H1 (cell line): ENCODE measurements around the gene GRAMD4. TPM values are rescaled to one million over a fixed set of nuclear protein-coding genes. Genes with fewer than 3 reads are reported as not detected.

Experiments
- CTCF ChIA-PET: fragments of 300-600 bp; sonication (Branson Sonifier 250); formaldehyde crosslinking; loops from one replicate; lab custom pipeline; 2021; ENCODE audit not compliant: partially characterized antibody; lab: Charles Lee
- POLR2A ChIA-PET: fragments of 300-600 bp; sonication (Branson Sonifier 250); formaldehyde crosslinking; loops from one replicate; lab custom pipeline; 2021; ENCODE audit warnings: inconsistent platforms; ENCODE audit not compliant: partially characterized antibody; lab: Charles Lee
- DNase-seq, 2 experiments: peaks; one replicate each; pipeline versions ENCODE4 v3.0.0 to v3.0.0-alpha.2; 2010 to 2022; ENCODE audit warnings: low spot score in 2 of 2, low read depth in 1 of 2, mixed read lengths in 1 of 2
- FAIRE-seq: peaks from 2 replicates; lab custom pipeline; 2011; peaks lifted over from hg19 to GRCh38; lab: Jason Lieb, UNC
- H2AFZ ChIP-seq: 2 replicates; pipeline ENCODE4 v1.8.1; 2012; ENCODE audit warnings: low read length, inconsistent platforms
- H2AK5ac ChIP-seq: 2 replicates; pipeline ENCODE4 v1.6.1; 2013; ENCODE audit warnings: low read depth, low read length
- H2BK120ac ChIP-seq: replicated peaks from 2 replicates; pipeline ENCODE3; 2013; ENCODE audit warnings: low read depth, low read length, inconsistent platforms
- H2BK12ac ChIP-seq: 2 replicates; pipeline ENCODE4 v1.6.1; 2013; ENCODE audit warnings: low read depth, low read length
- H2BK15ac ChIP-seq: 2 replicates; pipeline ENCODE4 v1.6.1; 2013; ENCODE audit warnings: low read length
- H2BK20ac ChIP-seq: 2 replicates; pipeline ENCODE4 v1.6.1; 2013; ENCODE audit warnings: low read length
- H2BK5ac ChIP-seq: 2 replicates; pipeline ENCODE4 v1.6.1; 2013; ENCODE audit warnings: low read depth, low read length
- H3K14ac ChIP-seq: 2 replicates; pipeline ENCODE4 v1.6.1; 2013; ENCODE audit warnings: inconsistent platforms; ENCODE audit not compliant: insufficient read length
- H3K18ac ChIP-seq: 2 replicates; pipeline ENCODE4 v1.6.1; 2013; ENCODE audit warnings: low read length; ENCODE audit errors: extremely low read depth
- H3K23ac ChIP-seq: 2 replicates; pipeline ENCODE4 v1.6.1; 2013; ENCODE audit warnings: inconsistent platforms; ENCODE audit not compliant: insufficient read length
- H3K23me2 ChIP-seq: 2 replicates; pipeline ENCODE4 v1.6.1; 2013; ENCODE audit warnings: low read depth, low read length
- H3K27ac ChIP-seq: 2 replicates; pipeline ENCODE4 v1.6.1; 2011; ENCODE audit warnings: low read depth, low read length, inconsistent platforms
- H3K27me3 ChIP-seq, 4 experiments: replicated peaks in 1 of 4; 1 replicate in 1 of 4; 2 replicates in 3 of 4; pipeline versions ENCODE4 v1.6.1 to v1.8.1; 2011 to 2013; ENCODE audit warnings: low read length in 3 of 4, mild to moderate bottlenecking in 3 of 4, inconsistent platforms in 2 of 4, mixed read lengths in 2 of 4, moderate library complexity in 1 of 4; ENCODE audit not compliant: control insufficient read depth in 3 of 4, insufficient read depth in 3 of 4; ENCODE audit errors: extremely low read depth in 1 of 4
- H3K36me3 ChIP-seq, 4 experiments: 2 replicates each; pipeline versions ENCODE4 v1.6.1 to v1.8.1; 2011 to 2013; ENCODE audit warnings: mild to moderate bottlenecking in 4 of 4, low read length in 3 of 4, moderate library complexity in 2 of 4, control low read depth in 1 of 4, inconsistent platforms in 1 of 4; ENCODE audit not compliant: insufficient read depth in 4 of 4, control insufficient read depth in 2 of 4
- H3K4ac ChIP-seq: replicated peaks from 2 replicates; pipeline ENCODE3; 2013; ENCODE audit warnings: low read length, low read depth, mixed read lengths, inconsistent platforms; ENCODE audit not compliant: insufficient read length
- H3K4me1 ChIP-seq, 4 experiments: replicated peaks in 1 of 4; 1 replicate in 1 of 4; 2 replicates in 3 of 4; pipeline versions ENCODE4 v1.6.1 to v1.8.1; 2011 to 2013; ENCODE audit warnings: low read length in 3 of 4, inconsistent platforms in 2 of 4, mixed read lengths in 1 of 4; ENCODE audit not compliant: insufficient read depth in 4 of 4, control insufficient read depth in 3 of 4
- H3K4me2 ChIP-seq, 2 experiments: 2 replicates each; pipeline versions ENCODE4 v1.6.1 to v1.8.1; 2011 to 2013; ENCODE audit warnings: low read depth in 2 of 2, low read length in 2 of 2, control low read depth in 1 of 2, inconsistent platforms in 1 of 2, mild to moderate bottlenecking in 1 of 2; ENCODE audit not compliant: insufficient read depth in 1 of 2
- H3K4me3 ChIP-seq, 4 experiments: fragments of 200-600, 300-600 bp in 1 of 4; sonication (generic), shearing (Covaris generic), sonication (Bioruptor Twin) in 1 of 4; 2 replicates each; pipeline versions ENCODE4 v1.5.1 to v1.8.1; 2011 to 2016; ENCODE audit warnings: low read length in 4 of 4, low read depth in 3 of 4, control low read depth in 2 of 4, inconsistent platforms in 2 of 4, mild to moderate bottlenecking in 2 of 4, mixed read lengths in 1 of 4, moderate library complexity in 1 of 4; ENCODE audit not compliant: insufficient read depth in 2 of 4; ENCODE audit errors: extremely low read depth in 1 of 4
- H3K56ac ChIP-seq: replicated peaks from 2 replicates; pipeline ENCODE3; 2013; ENCODE audit warnings: low read depth, mild to moderate bottlenecking, mixed read lengths, low read length, inconsistent platforms; ENCODE audit not compliant: insufficient read length
- H3K79me1 ChIP-seq: 2 replicates; pipeline ENCODE4 v1.6.1; 2013; ENCODE audit warnings: low read depth, low read length, control low read depth
- H3K79me2 ChIP-seq, 2 experiments: 2 replicates each; pipeline versions ENCODE4 v1.6.1 to v1.8.1; 2012 to 2013; ENCODE audit warnings: low read length in 2 of 2, mild to moderate bottlenecking in 2 of 2, inconsistent platforms in 1 of 2; ENCODE audit not compliant: insufficient read depth in 2 of 2, control insufficient read depth in 1 of 2
- H3K9ac ChIP-seq, 4 experiments: replicated peaks in 1 of 4; 1 replicate in 1 of 4; 2 replicates in 3 of 4; pipeline versions ENCODE4 v1.6.1 to v1.8.1; 2011 to 2013; ENCODE audit warnings: low read depth in 3 of 4, low read length in 3 of 4, control low read depth in 2 of 4, mild to moderate bottlenecking in 2 of 4, moderate library complexity in 2 of 4, inconsistent platforms in 1 of 4; ENCODE audit errors: extremely low read depth in 1 of 4
- H3K9me3 ChIP-seq, 2 experiments: 2 replicates each; pipeline versions ENCODE4 v1.6.1 to v1.8.1; 2012 to 2013; ENCODE audit warnings: mild to moderate bottlenecking in 2 of 2, moderate library complexity in 2 of 2, control low read depth in 1 of 2, inconsistent platforms in 1 of 2, low read depth in 1 of 2, low read length in 1 of 2, mixed read lengths in 1 of 2; ENCODE audit not compliant: insufficient read depth in 2 of 2
- H4K20me1 ChIP-seq, 2 experiments: replicated peaks in 1 of 2; 2 replicates each; pipeline versions ENCODE3 to v1.8.1; 2011 to 2013; ENCODE audit warnings: inconsistent platforms in 2 of 2, low read length in 2 of 2, mild to moderate bottlenecking in 1 of 2; ENCODE audit not compliant: insufficient read depth in 2 of 2, control insufficient read depth in 1 of 2
- H4K5ac ChIP-seq: 2 replicates; pipeline ENCODE4 v1.6.1; 2013; ENCODE audit warnings: low read length, low read depth, mixed read lengths, inconsistent platforms; ENCODE audit not compliant: insufficient read length
- H4K8ac ChIP-seq: 2 replicates; pipeline ENCODE4 v1.8.0; 2013; ENCODE audit warnings: mild to moderate bottlenecking, moderate library complexity, low read length, inconsistent platforms; ENCODE audit not compliant: insufficient read depth; ENCODE audit errors: extremely low read depth
- H4K91ac ChIP-seq: replicated peaks from 2 replicates; pipeline ENCODE3; 2013; ENCODE audit warnings: low read length, mixed read lengths, inconsistent platforms; ENCODE audit not compliant: insufficient read length
- ATF3 ChIP-seq: IDR thresholded peaks from 2 replicates; pipeline ENCODE4 v1.6.1; 2011; ENCODE audit warnings: low read depth, mild to moderate bottlenecking, low read length; ENCODE audit not compliant: insufficient read depth
- CHD2 ChIP-seq: IDR thresholded peaks from 2 replicates; pipeline ENCODE4 v1.6.1; 2012; ENCODE audit warnings: low read length, improper control_type of control experiment
- CTCF ChIP-seq, 3 experiments: IDR thresholded peaks; 1 replicate in 2 of 3; 2 replicates in 1 of 3; pipeline versions ENCODE4 v1.5.1 to v1.6.1; 2011; ENCODE audit warnings: low read length in 3 of 3, mild to moderate bottlenecking in 3 of 3, inconsistent platforms in 2 of 3, low read depth in 1 of 3, moderate library complexity in 1 of 3; ENCODE audit not compliant: insufficient read depth in 1 of 3; ENCODE audit errors: control extremely low read depth in 1 of 3
- HDAC2 ChIP-seq, 2 experiments: fragments of 300-600 bp in 1 of 2; sonication (generic) in 1 of 2; IDR thresholded peaks; 2 replicates each; pipeline ENCODE4 v1.6.1; 2011 to 2012; ENCODE audit warnings: low read depth in 2 of 2, low read length in 2 of 2, mild to moderate bottlenecking in 2 of 2, moderate library complexity in 2 of 2, borderline replicate concordance in 1 of 2, inconsistent platforms in 1 of 2
- MAFK ChIP-seq: IDR thresholded peaks from 2 replicates; pipeline ENCODE4 v1.6.1; 2012; ENCODE audit warnings: low read depth, mild to moderate bottlenecking, improper control_type of control experiment, low read length
- RXRA ChIP-seq: IDR thresholded peaks from 2 replicates; pipeline ENCODE4 v1.6.1; 2011; ENCODE audit warnings: low read depth, mild to moderate bottlenecking, low read length, moderate library complexity; ENCODE audit not compliant: insufficient read depth
- SIN3A ChIP-seq, 2 experiments: IDR thresholded peaks in 1 of 2; conservative IDR thresholded peaks in 1 of 2; 2 replicates each; pipeline ENCODE4 v1.6.1; 2011 to 2012; ENCODE audit warnings: low read length in 2 of 2, improper control_type of control experiment in 1 of 2, low read depth in 1 of 2, mild to moderate bottlenecking in 1 of 2
- SP2 ChIP-seq: IDR thresholded peaks from 2 replicates; pipeline ENCODE4 v1.6.1; 2012; ENCODE audit warnings: mild to moderate bottlenecking, low read length, inconsistent platforms
- TBP ChIP-seq: IDR thresholded peaks from 2 replicates; pipeline ENCODE4 v1.6.1; 2011; ENCODE audit warnings: low read depth, low read length, improper control_type of control experiment
- ZNF274 ChIP-seq: IDR thresholded peaks from 2 replicates; pipeline ENCODE4 v1.7.0; 2012; ENCODE audit warnings: low read length, borderline replicate concordance; ENCODE audit errors: extremely low read depth
- WGBS, 2 experiments: shearing (Covaris generic) in 1 of 2; methylation state at CpG; one replicate each; pipeline versions ENCODE4 v1.1.6 to v1.1.7; 2013 to 2015; ENCODE audit warnings: low lambda C conversion rate in 2 of 2, mixed read lengths in 2 of 2, inconsistent platforms in 1 of 2, low coverage in 1 of 2, missing lambda C conversion rate in 1 of 2; ENCODE audit not compliant: insufficient replicate concordance in 2 of 2, insufficient coverage in 1 of 2, insufficient read length in 1 of 2; ENCODE audit errors: extremely low coverage in 1 of 2, missing lambda C conversion rate in 1 of 2; 5-methylcytosine and 5-hydroxymethylcytosine counted together
- polyA plus RNA-seq, 7 experiments: library from polyadenylated mRNA; depleted of rRNA in 3 of 7; stranded (reverse) in 5 of 7; unstranded in 2 of 7; fragments of >200 nt in 5 of 7; fragments of 200-250 nt in 2 of 7; gene quantifications; 1 replicate in 5 of 7; 2 replicates in 1 of 7; 4 replicates in 1 of 7; pipeline versions ENCODE4 v1.2.1 to v1.2.3, GENCODE V29; 2011 to 2013; ENCODE audit warnings: missing spikeins in 2 of 7, mixed read lengths in 2 of 7
- total RNA-seq: library from RNA; stranded (reverse); fragmentation: NEBNext Ultra II Directional; extraction: Animal tissue kit (Norgen Biotek cat#: 25700); gene quantifications from 2 replicates; pipeline ENCODE4 v1.2.1, GENCODE V29; 2021

The GRAMD4 gene
- total and polyA plus RNA-seq, 2 of the 8 experiments (the other 6 are each of a cell fraction or from before 2014, with no cell fraction given): 7.9 to 25.6 TPM

- H3K4ac ChIP-seq: no peak overlapping the region
- H2BK15ac ChIP-seq: no peak overlapping the region
- DNase-seq (no peak), FAIRE-seq (no peak)
- no peak overlapping the region for H2BK120ac ChIP-seq
- no peaks in the 10 kb centered on the region for H3K27me3 ChIP-seq
- H4K8ac ChIP-seq: peak overlapping the region; percentile 20; the same call in 1 of the 2 replicates
- H4K5ac ChIP-seq: no peak overlapping the region
- no peak overlapping the region for H2AK5ac ChIP-seq
- no peak overlapping the region for H3K56ac ChIP-seq
- no peak overlapping the region for H3K27ac ChIP-seq
- 96% methylated on average over 14 of the region's 14 CpGs; no CpG with 5 or more reads in 1 of the 2 experiments for WGBS, 2 experiments
- H3K9ac ChIP-seq: no peak overlapping the region
- no peak overlapping the region for H3K23ac ChIP-seq
- no peak overlapping the region for H3K4me2 ChIP-seq
- H3K4me1 ChIP-seq: peaks cover 0 to 15% (median 3%) of the 10 kb centered on the region in 4 experiments; a peak in 4 of 7 replicates
- peaks cover 5% of the 10 kb centered on the region; the same call in 1 of the 2 replicates for H3K79me1 ChIP-seq
- no peaks in the 10 kb centered on the region for H3K23me2 ChIP-seq
- no peak overlapping the region for H3K18ac ChIP-seq
- POLR2A ChIA-PET: no interaction called here
- no peak overlapping the region for H3K4me3 ChIP-seq
- H2BK12ac ChIP-seq: no peak overlapping the region
- peaks cover 0 to 2% of the 10 kb centered on the region in 2 experiments for H4K20me1 ChIP-seq
- H2BK5ac ChIP-seq: no peak overlapping the region
- no peaks in the 10 kb centered on the region for H3K9me3 ChIP-seq
- peaks cover 0 to 4% of the 10 kb centered on the region in 2 experiments; a peak in 1 of 4 replicates for H3K79me2 ChIP-seq
- no peaks in the 10 kb centered on the region for H3K36me3 ChIP-seq
- no peak overlapping the region for H4K91ac ChIP-seq
- CTCF ChIA-PET: interaction anchor here (1.6 kb wide), 1 partner anchor 13 kb away, joined by 4 read pairs; no protein-coding TSS in a partner anchor
- no peak overlapping the region for H3K14ac ChIP-seq
- H2BK20ac ChIP-seq: no peak overlapping the region
- no peak overlapping the region for H2AFZ ChIP-seq
- TF ChIP-seq CTCF (IDR thresholded peaks at IDR 0.05; ENCODE audit: control extremely low read depth in 1 of 3, insufficient read depth in 1 of 3, low read depth in 1 of 3, low read length in 3 of 3): no peak
- no peak for TF ChIP-seq MAFK
- no peak for TF ChIP-seq TBP
- no peak for TF ChIP-seq HDAC2 (IDR thresholded peaks at IDR 0.05; ENCODE audit: borderline replicate concordance in 1 of 2, low read depth in 2 of 2, low read length in 2 of 2)
- TF ChIP-seq RXRA: no peak
- TF ChIP-seq SP2: no peak
- TF ChIP-seq ZNF274: no peak
- no peak for TF ChIP-seq ATF3
- no peak for TF ChIP-seq SIN3A (conservative IDR thresholded peaks at IDR 0.05 in 1 of 2, IDR thresholded peaks at IDR 0.05 in 1 of 2; ENCODE audit: low read depth in 1 of 2, low read length in 2 of 2)
- no peak for TF ChIP-seq CHD2
Observed at GRCh38 chr22:46609724-46610201, 10.4 kb upstream of the GRAMD4 start.
